Astrocyte of the cerebellum (primary cell): Measurements from ENCODE around the gene RGCC.
"Not testable (repeated sequence)": the region's sequence is repeated elsewhere in the genome, so short reads cannot be mapped to it uniquely, and the experiment has no call there.

ENCODE experiments used
- DNase-seq: peaks from one replicate; pipeline ENCODE4 v3.0.0-alpha.2; 2011; ENCODE audit warnings: low read depth
- H3K4me3 ChIP-seq: 2 replicates; pipeline ENCODE4 v1.5.1; 2011; ENCODE audit warnings: mild to moderate bottlenecking, low read depth, low read length, moderate library complexity
- in situ Hi-C: cut with HindIII; loops from 2 replicates; pipeline ENCODE4 v1.10.0; 2017; ENCODE audit warnings: low sequenced_read_pairs
- TF ChIP-seq, protein P1 (sequence below): IDR thresholded peaks from 2 replicates; pipeline ENCODE4 v1.5.1; 2012; ENCODE audit warnings: low read length, low read depth, moderate library complexity, mild to moderate bottlenecking; ENCODE audit errors: missing control alignments

The RGCC gene

DNA sequence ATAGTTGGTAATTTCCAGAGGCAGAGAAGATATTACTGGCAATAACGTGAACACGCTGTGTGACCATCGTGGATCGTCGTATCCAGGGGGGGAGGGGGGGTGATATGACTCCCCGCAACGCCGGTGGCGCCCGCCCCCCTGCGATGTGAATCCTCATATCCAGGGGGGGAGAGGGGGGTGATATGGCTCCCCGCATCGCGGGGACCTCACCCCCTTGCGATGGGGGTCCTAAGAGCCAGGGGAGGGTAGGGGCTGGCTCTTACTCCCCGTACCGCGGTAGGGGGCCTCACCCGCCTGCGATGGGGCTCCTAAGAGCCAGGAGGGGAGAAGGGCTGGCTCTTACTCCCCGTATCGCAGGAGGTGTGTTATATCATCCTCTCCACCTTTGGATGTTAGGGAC is 31.3 kb upstream of the RGCC start:
- in situ Hi-C loops: no loop called here
- H3K4me3 ChIP-seq: no peak overlapping the region
- TF ChIP-seq, protein P1, sequence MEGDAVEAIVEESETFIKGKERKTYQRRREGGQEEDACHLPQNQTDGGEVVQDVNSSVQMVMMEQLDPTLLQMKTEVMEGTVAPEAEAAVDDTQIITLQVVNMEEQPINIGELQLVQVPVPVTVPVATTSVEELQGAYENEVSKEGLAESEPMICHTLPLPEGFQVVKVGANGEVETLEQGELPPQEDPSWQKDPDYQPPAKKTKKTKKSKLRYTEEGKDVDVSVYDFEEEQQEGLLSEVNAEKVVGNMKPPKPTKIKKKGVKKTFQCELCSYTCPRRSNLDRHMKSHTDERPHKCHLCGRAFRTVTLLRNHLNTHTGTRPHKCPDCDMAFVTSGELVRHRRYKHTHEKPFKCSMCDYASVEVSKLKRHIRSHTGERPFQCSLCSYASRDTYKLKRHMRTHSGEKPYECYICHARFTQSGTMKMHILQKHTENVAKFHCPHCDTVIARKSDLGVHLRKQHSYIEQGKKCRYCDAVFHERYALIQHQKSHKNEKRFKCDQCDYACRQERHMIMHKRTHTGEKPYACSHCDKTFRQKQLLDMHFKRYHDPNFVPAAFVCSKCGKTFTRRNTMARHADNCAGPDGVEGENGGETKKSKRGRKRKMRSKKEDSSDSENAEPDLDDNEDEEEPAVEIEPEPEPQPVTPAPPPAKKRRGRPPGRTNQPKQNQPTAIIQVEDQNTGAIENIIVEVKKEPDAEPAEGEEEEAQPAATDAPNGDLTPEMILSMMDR: no peak
- no peak for DNase-seq

DNA sequence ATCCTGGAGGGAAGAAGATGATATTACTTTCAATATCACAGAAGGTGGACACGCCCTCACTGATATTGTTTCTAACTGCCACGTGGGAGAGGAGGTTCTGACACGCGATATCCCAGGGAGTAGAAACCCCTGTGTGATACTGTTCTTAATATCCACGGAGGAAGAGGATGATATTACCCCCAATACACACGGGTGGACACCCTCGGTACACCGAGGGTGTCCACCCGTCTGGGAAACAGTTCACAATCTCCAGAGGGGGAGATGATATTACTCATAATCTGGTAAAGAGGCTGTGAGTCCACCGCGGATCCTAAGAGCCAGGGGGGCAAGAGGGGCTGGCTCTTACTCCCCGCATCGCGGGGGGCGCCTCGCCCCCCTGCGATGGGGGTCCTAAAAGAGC is 29.7 kb upstream of the RGCC start:
- peak overlapping the region; percentile 33 for H3K4me3 ChIP-seq
- in situ Hi-C loops: no loop called here
- no peak for DNase-seq
- TF ChIP-seq, protein P1: no peak

DNA sequence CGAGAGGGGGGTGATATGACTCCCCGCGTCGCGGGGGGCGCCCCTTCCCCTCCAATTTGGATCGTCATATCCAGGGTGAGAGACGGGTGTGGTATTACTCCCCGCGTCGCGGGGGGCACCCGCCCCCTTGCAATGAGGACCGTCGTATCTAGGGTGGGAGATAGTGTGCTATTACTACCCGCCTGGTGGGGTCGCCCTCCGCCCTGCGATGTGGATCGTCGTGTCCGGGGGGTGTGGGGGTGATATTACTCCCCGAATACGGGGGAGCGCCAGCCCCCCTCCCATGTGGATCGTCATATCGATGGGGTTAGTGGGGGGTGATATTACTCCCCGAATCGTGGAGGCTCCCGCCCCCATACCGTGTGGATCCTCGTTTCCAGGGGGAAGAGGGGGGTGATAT is 29.2 kb upstream of the RGCC start:
- TF ChIP-seq, protein P1: peak; percentile 34
- DNase-seq: no peak
- in situ Hi-C loops: no loop called here
- peak overlapping the region; percentile 33 for H3K4me3 ChIP-seq

DNA sequence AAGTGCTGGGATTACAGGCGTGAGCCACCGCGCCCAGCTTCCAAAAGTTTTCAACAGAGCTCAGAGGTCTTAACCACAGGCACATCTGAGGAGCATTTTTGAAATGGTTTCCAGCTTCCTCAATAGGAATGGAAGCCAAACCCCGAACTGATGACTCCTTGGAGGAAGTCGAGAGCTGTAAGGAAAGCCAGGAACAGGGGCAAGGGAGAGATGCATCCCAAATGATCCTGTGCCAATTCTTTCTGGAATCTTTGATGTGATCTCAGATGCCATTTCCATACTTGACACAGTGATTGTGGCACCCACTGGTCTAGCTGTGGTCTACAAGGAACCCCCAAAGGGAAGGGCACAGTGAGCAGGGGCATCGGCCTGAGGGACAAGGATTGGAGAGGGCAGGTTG is 23.3 kb upstream of the RGCC start:
- in situ Hi-C loops, DNase-seq, H3K4me3 ChIP-seq: not testable (repeated sequence)

DNA sequence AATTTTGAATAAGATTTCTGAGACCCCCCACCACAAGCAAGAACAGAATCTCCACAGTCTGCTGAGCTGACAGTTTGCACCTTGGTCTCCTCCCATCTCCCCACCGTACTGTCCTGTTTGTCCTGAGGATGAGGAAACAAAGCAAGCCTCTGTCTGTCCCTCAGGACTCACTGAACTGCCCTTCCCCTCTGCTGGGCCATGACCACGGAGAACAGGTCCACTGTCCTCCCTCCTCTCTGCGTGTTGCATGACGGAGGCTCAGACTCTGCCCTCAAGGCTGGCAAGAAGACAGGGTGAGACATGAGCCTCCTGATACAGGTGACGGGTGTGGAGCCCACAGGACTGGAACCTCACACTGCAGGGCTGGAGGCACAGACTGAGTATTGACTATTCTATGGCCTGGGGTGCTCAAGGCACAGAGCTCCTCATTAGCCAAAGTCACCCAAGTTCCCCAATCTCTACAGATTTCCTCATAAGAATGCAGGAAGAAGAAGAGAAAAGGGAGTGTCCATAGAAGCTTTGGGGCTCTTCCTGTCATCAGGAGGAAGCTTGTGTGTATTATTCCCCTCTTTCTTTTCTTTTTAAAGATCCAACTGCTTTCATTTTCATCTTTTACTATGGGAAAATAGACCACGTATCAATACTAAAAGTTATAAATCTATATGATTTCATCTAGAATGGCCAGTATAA is 22.4 kb upstream of the RGCC start:
- TF ChIP-seq, protein P1: no peak
- no peak for DNase-seq
- no peak overlapping the region for H3K4me3 ChIP-seq
- in situ Hi-C loops: no loop called here

DNA sequence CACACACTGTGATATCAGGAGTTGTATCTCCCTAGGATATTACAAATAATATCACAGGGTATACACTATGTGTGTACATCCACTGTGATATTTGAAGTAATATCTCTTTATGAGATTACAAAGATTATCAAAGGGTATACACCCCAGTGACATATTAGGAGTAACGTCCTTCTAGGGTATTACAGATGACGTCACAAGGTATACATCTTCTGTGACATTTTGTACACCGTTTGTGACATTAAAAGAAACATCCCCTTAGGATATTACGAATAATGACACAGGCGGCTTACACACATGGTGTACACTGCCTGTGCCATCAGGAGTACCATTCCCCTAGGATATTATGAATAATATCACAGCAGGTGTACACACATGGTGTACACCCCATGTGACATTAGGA is 13.4 kb upstream of the RGCC start:
- in situ Hi-C loops: no loop called here
- H3K4me3 ChIP-seq: no peak overlapping the region
- no peak for DNase-seq
- TF ChIP-seq, protein P1: no peak

DNA sequence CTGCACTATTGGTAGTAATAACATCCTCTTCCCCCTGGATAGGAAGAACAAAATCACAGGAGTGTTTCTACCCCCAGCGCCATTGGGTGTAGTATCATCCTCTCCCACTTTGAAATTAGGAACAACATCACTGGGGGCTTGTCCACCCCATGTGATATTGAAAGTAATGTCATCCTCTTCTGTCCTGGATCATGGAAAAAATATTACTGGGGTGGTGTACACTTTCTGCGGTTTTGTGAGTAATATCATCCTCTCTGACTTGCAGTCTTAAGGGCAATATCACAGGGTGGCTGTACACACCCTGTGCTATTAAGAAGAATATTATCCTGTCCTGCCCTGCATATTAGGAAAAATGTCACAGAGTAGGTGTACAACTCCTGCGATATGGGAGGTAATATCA is 4.9 kb upstream of the RGCC start:
- no peak for DNase-seq
- no peak overlapping the region for H3K4me3 ChIP-seq
- TF ChIP-seq, protein P1: no peak
- in situ Hi-C loops: no loop called here
